Psoas muscle (tissue), 8 donors: ENCODE results near the gene DALRD3. TPM values are rescaled to one million over a fixed set of nuclear protein-coding genes. Genes with fewer than 3 reads are reported as not detected.

ENCODE experiments used
- ATAC-seq, 4 donors: fragments of 200-7000 bp; cut with Tn5 transposase; one replicate each; pipeline ENCODE4 v1.9.1; 2020; ENCODE audit warnings: moderate library complexity in 3 of 4, mild to moderate bottlenecking in 2 of 4
- DNase-seq, 2 donors: peaks; one replicate each; pipeline ENCODE4 v3.0.0-alpha.2; 2020
- H3K27ac ChIP-seq: fragments of 200-600 bp; one replicate; pipeline ENCODE4 v1.8.0; 2022
- H3K27me3 ChIP-seq, 3 donors: fragments of 200-600 bp in 1 of 3; one replicate each; pipeline versions ENCODE4 v1.6.1 to v1.8.0; 2013 to 2022; ENCODE audit warnings: low read length in 2 of 3, mild to moderate bottlenecking in 2 of 3, moderate library complexity in 1 of 3; ENCODE audit not compliant: insufficient read depth in 3 of 3
- H3K36me3 ChIP-seq, 2 donors: fragments of 200-600 bp in 1 of 2; one replicate each; pipeline versions ENCODE4 v1.6.1 to v1.8.0; 2013 to 2022; ENCODE audit warnings: low read depth in 1 of 2, mild to moderate bottlenecking in 1 of 2, moderate library complexity in 1 of 2; ENCODE audit not compliant: insufficient read depth in 1 of 2
- H3K4me1 ChIP-seq: fragments of 200-600 bp; one replicate; pipeline ENCODE4 v1.8.0; 2022
- H3K4me3 ChIP-seq: fragments of 200-600 bp; one replicate; pipeline ENCODE4 v1.8.0; 2022; ENCODE audit warnings: mild to moderate bottlenecking
- H3K9me3 ChIP-seq: fragments of 200-600 bp; one replicate; pipeline ENCODE4 v1.8.0; 2022
- WGBS, 3 donors: extraction: QIAGEN DNeasy Blood & Tissue Kit; methylation state at CpG; one replicate each; pipeline versions ENCODE4 v1.1.6 to v1.1.7; 2013; 5-methylcytosine and 5-hydroxymethylcytosine counted together
- intact Hi-C, 2 donors: fragments of 100-400 bp; cut with DNase I; formaldehyde crosslinking; loops; one replicate each; pipeline versions ENCODE4 v1.11.0 to v1.14.2; 2022
- long read RNA-seq, 2 donors: library from polyadenylated mRNA; unstranded; transcript quantifications; one replicate each; pipeline ENCODE4 v2.0.0, GENCODE V29; 2021
- polyA plus RNA-seq, 3 donors: library from polyadenylated mRNA; stranded (reverse); fragments of 200-250 nt; gene quantifications; one replicate each; pipeline ENCODE4 v1.2.3, GENCODE V29; 2013
- total RNA-seq, 4 donors: library from RNA; stranded (reverse); fragmentation: NEBNext Ultra II Directional in 2 of 4; extraction: Animal tissue kit (Norgen Biotek cat#: 25700) in 2 of 4; gene quantifications; one replicate each; pipeline versions ENCODE4 v1.2.1 to v1.2.4, GENCODE V29; 2021 to 2023
- TF ChIP-seq, protein P1 (sequence below): fragments of 200-600 bp; IDR thresholded peaks from one replicate; pipeline ENCODE4 v1.8.0; 2022; ENCODE audit warnings: antibody characterized with exemption
- donor health status: healthy with polysubstance abuse.
- donor health status: DM: no; HTN: no; CAD: no; lungs with moderate emphysema.
- donor health status: Bipolar disorder and iron deficiency.
- donor health status: healthy.
- donor health status: DM: yes; HTN: yes; CAD: no.
- donor health status: DM: no; HTN: no; CAD: no.
- donor health status: DM: no; HTN: no; CAD: no.
- donor health status: DM: yes; HTN: yes; CAD: no.

Gene DALRD3, protein sequence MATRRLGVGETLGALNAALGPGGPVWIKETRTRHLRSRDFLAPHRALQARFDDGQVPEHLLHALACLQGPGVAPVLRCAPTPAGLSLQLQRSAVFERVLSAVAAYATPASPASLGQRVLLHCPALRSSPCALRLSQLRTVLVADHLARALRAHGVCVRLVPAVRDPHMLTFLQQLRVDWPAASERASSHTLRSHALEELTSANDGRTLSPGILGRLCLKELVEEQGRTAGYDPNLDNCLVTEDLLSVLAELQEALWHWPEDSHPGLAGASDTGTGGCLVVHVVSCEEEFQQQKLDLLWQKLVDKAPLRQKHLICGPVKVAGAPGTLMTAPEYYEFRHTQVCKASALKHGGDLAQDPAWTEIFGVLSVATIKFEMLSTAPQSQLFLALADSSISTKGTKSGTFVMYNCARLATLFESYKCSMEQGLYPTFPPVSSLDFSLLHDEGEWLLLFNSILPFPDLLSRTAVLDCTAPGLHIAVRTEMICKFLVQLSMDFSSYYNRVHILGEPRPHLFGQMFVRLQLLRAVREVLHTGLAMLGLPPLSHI
- total RNA-seq = 10 to 100 TPM in 1 of 4 donors, 1 to 10 TPM in 3; 7.5 to 10.4 (median 9.1) TPM
- 10 to 100 TPM; 11.0 to 19.9 (median 13.4) TPM for polyA plus RNA-seq
- long read RNA-seq, donor 1, transcript DALRD3-202 (12 exons, 1,739 nt) = major isoform, 5 of 11 reads
- long read RNA-seq, donor 1, partial matches to known transcripts = 2 of 11 reads
- long read RNA-seq, donor 1, other reads (novel, unspliced or antisense) = 3 of 11 reads
- long read RNA-seq, donor 2, transcript DALRD3-202 (12 exons, 1,739 nt) = major isoform, 5 of 14 reads
- long read RNA-seq, donor 2, partial matches to known transcripts = 4 of 14 reads
- long read RNA-seq, donor 2, other reads (novel, unspliced or antisense) = 4 of 14 reads

DNA sequence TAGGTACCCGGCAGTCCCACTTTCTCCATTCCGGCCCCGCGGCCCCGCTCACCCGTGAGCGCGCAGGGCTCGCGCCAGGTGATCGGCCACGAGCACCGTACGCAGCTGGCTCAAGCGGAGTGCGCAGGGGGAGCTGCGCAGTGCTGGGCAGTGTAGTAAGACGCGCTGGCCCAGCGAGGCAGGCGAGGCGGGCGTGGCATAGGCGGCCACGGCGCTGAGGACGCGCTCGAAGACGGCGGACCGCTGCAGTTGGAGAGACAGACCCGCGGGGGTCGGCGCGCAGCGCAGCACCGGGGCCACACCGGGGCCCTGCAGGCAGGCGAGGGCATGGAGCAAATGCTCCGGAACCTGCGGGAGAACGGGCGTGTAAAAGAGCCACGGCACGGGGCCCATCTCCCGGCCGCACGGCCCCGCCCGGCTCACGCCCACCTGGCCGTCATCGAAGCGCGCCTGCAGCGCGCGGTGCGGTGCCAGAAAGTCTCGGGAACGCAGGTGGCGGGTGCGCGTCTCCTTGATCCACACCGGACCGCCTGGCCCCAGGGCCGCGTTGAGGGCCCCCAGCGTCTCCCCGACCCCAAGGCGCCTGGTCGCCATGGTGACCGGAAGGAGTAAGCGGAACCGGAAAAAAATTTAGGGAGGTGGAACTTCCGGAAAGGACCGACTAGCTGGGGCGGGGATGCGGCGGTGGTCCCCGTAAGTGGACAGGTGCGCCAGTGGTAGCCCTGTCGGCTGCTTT lies at the start of gene DALRD3:
Gene DALRD3 (minus strand): TSS at position 610 of the 736 bp plus-strand sequence. CDS start 16 bp downstream, at position 594.
- Histone ChIP-seq H3K4me1 (peaks cover 39% of the 10 kb centered on the region), H3K4me3 (peak within 1 kb of the TSS; percentile 81), H3K27me3 (no peaks in the 10 kb centered on the region), H3K36me3 (peaks cover 3 to 39% of the 10 kb centered on the region in 2 donors), H3K27ac (peak within 1 kb of the TSS; percentile 74), H3K9me3 (no peaks in the 10 kb centered on the region)
- TF ChIP-seq, protein P1, sequence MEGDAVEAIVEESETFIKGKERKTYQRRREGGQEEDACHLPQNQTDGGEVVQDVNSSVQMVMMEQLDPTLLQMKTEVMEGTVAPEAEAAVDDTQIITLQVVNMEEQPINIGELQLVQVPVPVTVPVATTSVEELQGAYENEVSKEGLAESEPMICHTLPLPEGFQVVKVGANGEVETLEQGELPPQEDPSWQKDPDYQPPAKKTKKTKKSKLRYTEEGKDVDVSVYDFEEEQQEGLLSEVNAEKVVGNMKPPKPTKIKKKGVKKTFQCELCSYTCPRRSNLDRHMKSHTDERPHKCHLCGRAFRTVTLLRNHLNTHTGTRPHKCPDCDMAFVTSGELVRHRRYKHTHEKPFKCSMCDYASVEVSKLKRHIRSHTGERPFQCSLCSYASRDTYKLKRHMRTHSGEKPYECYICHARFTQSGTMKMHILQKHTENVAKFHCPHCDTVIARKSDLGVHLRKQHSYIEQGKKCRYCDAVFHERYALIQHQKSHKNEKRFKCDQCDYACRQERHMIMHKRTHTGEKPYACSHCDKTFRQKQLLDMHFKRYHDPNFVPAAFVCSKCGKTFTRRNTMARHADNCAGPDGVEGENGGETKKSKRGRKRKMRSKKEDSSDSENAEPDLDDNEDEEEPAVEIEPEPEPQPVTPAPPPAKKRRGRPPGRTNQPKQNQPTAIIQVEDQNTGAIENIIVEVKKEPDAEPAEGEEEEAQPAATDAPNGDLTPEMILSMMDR = no peak
- ATAC-seq (peak in 1 of 4 donors; percentile 17), DNase-seq (peak; percentile 62 to 79)
- intact Hi-C loops = no loop called here
- WGBS, 3 donors = 0 to 1% (median 1%) methylated on average over 57 to 85 of the region's 85 CpGs

DNA sequence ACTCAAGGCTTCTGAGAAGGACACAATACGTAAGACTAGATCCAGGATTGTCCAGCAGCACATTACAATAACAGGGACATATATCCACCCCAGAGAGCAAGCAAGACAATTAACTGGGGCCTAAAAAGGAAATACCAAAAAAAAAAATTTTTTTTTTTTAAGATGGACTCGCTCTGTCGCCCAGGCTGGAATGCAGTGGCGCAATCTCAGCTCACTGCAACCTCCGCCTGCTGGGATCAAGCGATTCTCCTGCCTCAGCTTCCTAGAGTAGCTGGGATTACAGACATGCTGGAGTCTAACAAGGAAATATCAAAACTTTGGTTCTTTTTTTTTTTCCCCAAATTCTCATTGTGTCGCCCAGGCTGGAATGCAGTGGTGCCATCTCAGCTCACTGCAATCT lies 39.6 kb upstream of the DALRD3 start:
- TF ChIP-seq, protein P1 = no peak
- 75 to 89% (median 85%) methylated on average over 7 of the region's 7 CpGs for WGBS, 3 donors
- Histone ChIP-seq H3K36me3 (peaks cover 13 to 73% of the 10 kb centered on the region in 2 donors), H3K27me3 (no peaks in the 10 kb centered on the region), H3K9me3 (no peaks in the 10 kb centered on the region), H3K4me3 (no peak overlapping the region), H3K4me1 (peaks cover 5% of the 10 kb centered on the region), H3K27ac (no peak overlapping the region)
- ATAC-seq (no peak), DNase-seq (no peak)
- intact Hi-C loops = no loop called here

DNA sequence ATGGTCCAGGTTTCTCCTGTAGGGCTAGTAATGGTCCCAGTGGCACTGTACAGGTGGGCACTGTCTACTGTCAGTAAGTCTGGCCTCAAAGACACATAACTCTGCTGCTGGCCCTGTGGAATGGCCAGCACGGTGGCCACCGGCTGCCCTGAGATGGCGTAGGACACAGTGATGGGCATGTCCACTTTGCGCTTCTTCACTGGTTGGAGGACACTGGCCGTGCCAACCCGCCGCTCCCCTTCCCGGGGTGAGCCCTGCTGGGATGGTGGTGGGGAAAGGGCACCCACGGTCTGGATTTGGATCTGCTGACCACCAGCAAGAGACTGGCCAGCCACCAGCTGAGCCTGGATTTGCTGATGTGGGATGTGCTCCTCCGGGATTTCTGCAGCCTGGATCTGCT lies 38.9 kb upstream of the DALRD3 start:
- DNase-seq (no peak), ATAC-seq (no peak)
- TF ChIP-seq, protein P1 = no peak
- H3K4me3 ChIP-seq = no peak overlapping the region
- peaks cover 5% of the 10 kb centered on the region for H3K4me1 ChIP-seq
- no peaks in the 10 kb centered on the region for H3K27me3 ChIP-seq
- no peaks in the 10 kb centered on the region for H3K9me3 ChIP-seq
- intact Hi-C loops = no loop called here
- peaks cover 14 to 74% of the 10 kb centered on the region in 2 donors for H3K36me3 ChIP-seq
- H3K27ac ChIP-seq = no peak overlapping the region
- WGBS, 3 donors = 91 to 98% (median 98%) methylated on average over 10 of the region's 10 CpGs

DNA sequence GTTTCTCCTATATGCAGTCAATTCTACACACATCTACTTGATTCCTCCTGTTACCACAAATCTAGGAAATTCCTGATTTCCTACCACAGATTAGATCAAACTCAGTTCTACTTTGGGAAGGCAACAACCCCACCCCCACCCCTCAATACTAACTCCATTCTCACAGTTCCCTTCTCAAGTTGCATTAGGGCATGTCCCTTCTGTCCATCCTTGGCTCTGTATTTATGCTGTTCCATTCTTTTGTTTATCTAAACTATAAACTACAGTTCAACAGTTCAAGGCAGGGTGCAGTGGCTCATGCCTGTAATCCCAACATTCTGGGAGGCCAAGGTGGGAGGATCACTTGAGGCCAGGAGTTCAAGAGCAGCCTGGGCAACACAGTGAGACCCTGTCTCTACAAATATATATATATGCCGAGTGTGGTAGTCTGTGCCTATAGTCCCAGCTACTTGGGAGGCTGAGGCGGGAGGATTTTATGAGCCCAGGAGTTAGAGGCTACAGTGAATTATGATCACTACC lies 36.0 kb upstream of the DALRD3 start:
- TF ChIP-seq, protein P1 = no peak
- 92 to 97% (median 94%) methylated on average over 2 of the region's 2 CpGs for WGBS, 3 donors
- peaks cover 16 to 68% of the 10 kb centered on the region in 2 donors for H3K36me3 ChIP-seq
- intact Hi-C loops = no loop called here
- H3K27ac ChIP-seq = no peak overlapping the region
- H3K4me1 ChIP-seq = peaks cover 5% of the 10 kb centered on the region
- H3K27me3 ChIP-seq = no peaks in the 10 kb centered on the region
- H3K9me3 ChIP-seq = no peaks in the 10 kb centered on the region
- no peak for DNase-seq
- no peak for ATAC-seq
- H3K4me3 ChIP-seq = no peak overlapping the region
